NB4 (cell line): ENCODE measurements around the gene SRC.

Source experiments
- DNase-seq: peaks from one replicate; pipeline ENCODE4 v3.0.0; 2010; ENCODE audit warnings: low read depth
- H3K4me3 ChIP-seq: one replicate; pipeline ENCODE4 v1.5.1; 2011; ENCODE audit warnings: mild to moderate bottlenecking, low read depth, low read length, moderate library complexity
- MYC ChIP-seq: IDR thresholded peaks from 2 replicates; pipeline ENCODE4 v1.6.1; 2011; ENCODE audit warnings: low read depth, low read length
- POLR2A ChIP-seq: IDR thresholded peaks from 2 replicates; pipeline ENCODE4 v1.6.1; 2011; ENCODE audit warnings: mild to moderate bottlenecking; ENCODE audit not compliant: insufficient read length; ENCODE audit errors: extremely low read depth
- TF ChIP-seq, protein P1 (sequence below): IDR thresholded peaks from one replicate; pipeline ENCODE4 v1.5.1; 2012; ENCODE audit warnings: low read depth, low read length
- TF ChIP-seq, protein P2 (sequence below): IDR thresholded peaks from 2 replicates; pipeline ENCODE4 v1.6.1; 2011; ENCODE audit warnings: low read depth, low read length

SRC gene

DNA sequence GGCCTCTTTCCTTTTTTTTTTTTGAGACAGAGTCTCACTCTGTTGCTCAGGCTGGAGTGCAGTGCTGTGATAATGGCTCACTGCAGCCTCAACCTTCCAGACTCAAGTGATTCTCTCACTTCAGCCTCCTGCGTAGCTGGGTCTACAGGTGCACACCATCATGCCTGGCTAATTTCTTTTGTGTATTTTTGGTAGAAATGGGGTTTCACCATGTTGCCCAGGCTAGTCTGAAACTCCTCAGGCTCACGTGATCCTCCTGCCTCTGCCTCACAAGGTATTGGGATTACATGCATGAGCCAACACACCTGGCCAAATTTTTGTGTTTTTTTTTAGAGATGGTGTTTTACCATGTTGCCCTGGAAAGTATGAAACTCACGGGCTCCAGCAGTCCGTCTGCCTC, 29.3 kb downstream of the SRC start:
- no peak for DNase-seq
- no peak overlapping the region for H3K4me3 ChIP-seq
- TF ChIP-seq POLR2A (no peak), MYC (no peak)
- TF ChIP-seq, protein P1, sequence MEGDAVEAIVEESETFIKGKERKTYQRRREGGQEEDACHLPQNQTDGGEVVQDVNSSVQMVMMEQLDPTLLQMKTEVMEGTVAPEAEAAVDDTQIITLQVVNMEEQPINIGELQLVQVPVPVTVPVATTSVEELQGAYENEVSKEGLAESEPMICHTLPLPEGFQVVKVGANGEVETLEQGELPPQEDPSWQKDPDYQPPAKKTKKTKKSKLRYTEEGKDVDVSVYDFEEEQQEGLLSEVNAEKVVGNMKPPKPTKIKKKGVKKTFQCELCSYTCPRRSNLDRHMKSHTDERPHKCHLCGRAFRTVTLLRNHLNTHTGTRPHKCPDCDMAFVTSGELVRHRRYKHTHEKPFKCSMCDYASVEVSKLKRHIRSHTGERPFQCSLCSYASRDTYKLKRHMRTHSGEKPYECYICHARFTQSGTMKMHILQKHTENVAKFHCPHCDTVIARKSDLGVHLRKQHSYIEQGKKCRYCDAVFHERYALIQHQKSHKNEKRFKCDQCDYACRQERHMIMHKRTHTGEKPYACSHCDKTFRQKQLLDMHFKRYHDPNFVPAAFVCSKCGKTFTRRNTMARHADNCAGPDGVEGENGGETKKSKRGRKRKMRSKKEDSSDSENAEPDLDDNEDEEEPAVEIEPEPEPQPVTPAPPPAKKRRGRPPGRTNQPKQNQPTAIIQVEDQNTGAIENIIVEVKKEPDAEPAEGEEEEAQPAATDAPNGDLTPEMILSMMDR, result no peak
- TF ChIP-seq, protein P2, sequence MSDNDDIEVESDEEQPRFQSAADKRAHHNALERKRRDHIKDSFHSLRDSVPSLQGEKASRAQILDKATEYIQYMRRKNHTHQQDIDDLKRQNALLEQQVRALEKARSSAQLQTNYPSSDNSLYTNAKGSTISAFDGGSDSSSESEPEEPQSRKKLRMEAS, result no peak

DNA sequence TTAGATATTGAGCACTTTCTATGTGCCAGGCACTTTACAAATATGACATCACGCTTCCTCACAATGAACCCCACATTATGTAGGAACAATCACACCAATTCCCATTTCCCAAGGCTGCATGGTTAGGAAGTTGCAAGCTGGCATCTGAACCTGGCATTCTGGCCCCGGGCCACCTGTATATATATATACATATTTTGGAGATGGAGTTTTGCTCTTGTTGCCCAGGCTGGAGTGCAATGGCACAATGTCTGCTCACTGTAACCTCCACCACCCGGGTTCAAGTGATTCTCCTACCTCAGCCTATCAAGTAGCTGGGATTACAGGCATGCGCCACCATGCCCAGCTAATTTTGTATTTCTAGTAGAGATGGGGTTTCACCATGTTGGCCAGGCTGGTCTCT, 30.4 kb downstream of the SRC start:
- TF ChIP-seq, protein P2, result no peak
- no peak for DNase-seq
- H3K4me3 ChIP-seq, result no peak overlapping the region

DNA sequence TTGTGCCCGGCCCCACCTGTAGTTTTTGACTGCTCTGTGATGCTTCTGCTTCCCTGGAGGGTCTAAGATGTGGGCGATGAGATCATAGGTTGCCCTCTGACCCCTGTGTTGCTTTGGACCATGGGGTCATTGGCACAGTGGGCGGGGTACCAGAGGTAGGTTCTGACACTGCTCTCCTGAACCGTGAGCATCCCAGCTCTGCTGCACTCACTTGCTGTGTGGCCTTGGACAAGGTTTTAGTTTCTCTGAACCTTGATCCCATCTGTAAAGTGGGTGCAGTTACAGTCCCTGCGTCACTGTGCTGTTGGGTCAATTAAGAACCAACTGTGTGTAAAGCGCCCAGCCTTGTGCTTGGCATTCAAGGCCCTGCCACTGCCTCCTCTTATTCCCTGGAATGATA, 30.9 kb downstream of the SRC start:
- no peak overlapping the region for H3K4me3 ChIP-seq
- no peak for DNase-seq
- TF ChIP-seq, protein P1, result no peak
- TF ChIP-seq MYC (no peak), POLR2A (no peak)
- TF ChIP-seq, protein P2, result no peak

DNA sequence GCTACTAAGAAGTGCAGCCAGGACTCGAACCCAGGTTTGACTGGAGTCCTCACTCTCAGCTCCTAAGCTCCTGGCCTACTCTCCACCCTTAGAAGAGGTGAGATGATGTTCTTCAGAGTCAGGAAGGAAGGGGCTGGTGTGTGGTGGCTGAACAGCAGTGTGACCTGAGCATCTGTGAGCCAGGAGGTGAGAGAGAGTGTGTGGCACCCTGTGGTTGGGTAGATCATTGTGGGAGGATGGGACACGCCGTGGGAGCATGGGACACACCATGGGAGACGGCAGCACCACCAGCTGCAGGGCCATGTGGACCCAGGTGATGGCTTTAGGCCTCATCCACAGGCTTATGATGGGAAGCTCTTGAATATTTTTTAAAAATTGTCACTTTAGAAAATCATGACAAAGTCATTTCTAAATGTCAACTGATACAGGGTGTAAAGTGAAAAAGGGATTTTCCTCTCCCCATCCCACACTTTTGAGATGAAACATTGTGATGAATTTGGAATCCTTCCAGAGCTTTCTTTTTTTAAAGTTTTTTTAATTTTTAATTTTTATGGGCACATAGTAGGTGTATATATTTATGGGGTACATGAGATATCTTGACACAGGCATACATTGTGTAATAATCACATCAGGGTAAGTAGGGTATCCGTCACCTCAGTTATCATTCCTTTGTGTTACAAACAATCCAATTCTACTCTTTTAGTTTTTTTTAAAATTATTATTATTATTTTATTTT, 31.6 kb downstream of the SRC start:
- H3K4me3 ChIP-seq, result no peak overlapping the region
- TF ChIP-seq, protein P2, result no peak
- no peak for DNase-seq

DNA sequence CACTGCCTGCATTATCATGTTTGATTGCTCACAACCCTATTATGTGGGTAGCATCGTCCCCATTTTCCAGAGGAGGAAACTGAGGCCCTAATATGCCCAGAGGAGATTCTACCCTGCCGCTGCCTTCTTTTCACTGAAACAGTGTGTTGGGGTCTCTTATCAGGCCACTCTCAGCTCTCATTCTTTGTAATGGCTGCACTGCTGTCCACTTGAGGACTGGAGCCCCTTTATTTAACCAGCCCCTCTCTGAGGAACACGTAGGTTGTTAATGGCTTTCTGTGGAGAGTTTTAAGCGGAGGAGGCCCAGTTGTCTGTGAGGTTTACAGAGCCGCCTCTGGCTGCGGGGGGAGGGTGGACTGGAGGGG, 32.5 kb downstream of the SRC start:
- no peak for DNase-seq
- no peak overlapping the region for H3K4me3 ChIP-seq
- TF ChIP-seq POLR2A (no peak), MYC (no peak)
- TF ChIP-seq, protein P1, result no peak
- TF ChIP-seq, protein P2, result no peak

DNA sequence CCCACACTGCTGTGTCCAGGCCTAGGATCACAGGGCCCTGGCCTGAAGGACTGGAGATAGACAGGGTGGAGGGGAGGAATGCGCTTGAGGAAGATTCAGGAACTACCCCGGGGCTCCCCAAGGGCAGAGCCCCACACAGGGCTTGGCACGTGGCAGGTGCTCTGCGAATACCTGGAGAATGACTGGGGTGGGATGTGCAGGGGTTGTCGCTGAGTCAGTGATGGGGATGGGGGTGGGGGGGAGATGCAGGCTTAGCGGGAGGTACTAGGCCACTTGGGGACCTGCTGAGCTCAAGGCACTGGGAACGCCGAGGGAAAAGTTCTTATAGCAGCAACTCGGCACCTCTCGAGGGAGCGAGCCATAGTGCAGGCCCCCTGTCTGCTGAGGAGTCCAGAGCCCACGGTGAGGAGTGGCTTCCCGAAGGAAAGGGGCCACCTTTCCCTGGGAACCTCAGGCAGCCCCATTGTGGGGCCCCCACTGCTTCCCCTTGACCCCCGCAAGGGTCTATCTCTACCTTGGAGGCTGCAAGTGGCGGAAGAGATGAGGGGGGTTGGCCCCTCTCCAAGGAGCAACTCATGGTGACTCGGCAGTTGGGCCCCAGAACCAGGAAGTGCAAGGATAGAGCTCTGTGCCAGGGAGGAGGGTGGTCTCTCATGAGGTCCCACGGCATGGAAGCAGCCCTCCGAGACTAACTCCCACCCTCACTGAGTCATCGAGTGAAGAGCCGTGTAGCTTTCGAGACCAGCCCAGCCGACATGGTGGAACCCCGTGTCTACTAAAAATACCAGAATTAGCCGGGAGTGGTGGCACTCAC, 33.1 kb downstream of the SRC start:
- TF ChIP-seq, protein P2, result no peak
- TF ChIP-seq MYC, result no peak
- TF ChIP-seq POLR2A, result no peak
- TF ChIP-seq, protein P1, result no peak
- no peak overlapping the region for H3K4me3 ChIP-seq
- peak; percentile 67 for DNase-seq
